Adrenal gland (tissue), 5 donors: ENCODE measurements around the gene NTF3.

Experiments
- CTCF ChIP-seq, 6 experiments: fragments of 450-650 bp in 4 of 6; fragments of 200-600 bp in 2 of 6; sonication (generic) in 1 of 6; IDR thresholded peaks; 1 replicate in 5 of 6; 2 replicates in 1 of 6; pipeline versions ENCODE4 v1.5.1 to v1.8.0; 2016 to 2021; ENCODE audit warnings: antibody characterized with exemption in 6 of 6, mild to moderate bottlenecking in 2 of 6, moderate library complexity in 1 of 6
- POLR2A ChIP-seq, 2 donors: fragments of 450-650 bp; IDR thresholded peaks; one replicate each; pipeline ENCODE4 v1.6.1; 2017; ENCODE audit warnings: antibody characterized with exemption in 2 of 2, mild to moderate bottlenecking in 2 of 2, moderate library complexity in 1 of 2
- donor health status: DM: no; HTN: no; CAD: no.

GRCh38 chr12:5391653-5392052, 40.3 kb upstream of the NTF3 start:
- no peak for TF ChIP-seq CTCF (IDR thresholded peaks at IDR 0.05)
- no peak for TF ChIP-seq POLR2A (IDR thresholded peaks at IDR 0.05)
